Liver (tissue), 9 donors: Measurements from ENCODE around the gene ZCWPW1. TPM values are rescaled to one million over a fixed set of nuclear protein-coding genes. Genes with fewer than 3 reads are reported as not detected.

Source experiments
- DNase-seq: peaks from one replicate; pipeline ENCODE4 v3.0.0-alpha.2; 2017; ENCODE audit warnings: low spot score
- H3K27ac ChIP-seq, 2 donors: one replicate each; pipeline ENCODE4 v1.7.0; 2013; ENCODE audit warnings: inconsistent platforms in 2 of 2, low read length in 2 of 2, control low read depth in 1 of 2, low read depth in 1 of 2, mild to moderate bottlenecking in 1 of 2
- H3K27me3 ChIP-seq, 4 donors: one replicate each; pipeline versions ENCODE4 v1.6.1 to v1.7.0; 2013; ENCODE audit warnings: low read length in 3 of 4, inconsistent platforms in 1 of 4, mild to moderate bottlenecking in 1 of 4, moderate library complexity in 1 of 4; ENCODE audit not compliant: control insufficient read depth in 4 of 4, insufficient read depth in 4 of 4
- H3K36me3 ChIP-seq, 4 donors: one replicate each; pipeline versions ENCODE4 v1.6.1 to v1.7.0; 2013; ENCODE audit warnings: low read length in 3 of 4, mild to moderate bottlenecking in 3 of 4, low read depth in 1 of 4, moderate library complexity in 1 of 4; ENCODE audit not compliant: control insufficient read depth in 4 of 4, insufficient read depth in 3 of 4
- H3K4me1 ChIP-seq, 4 donors: one replicate each; pipeline versions ENCODE4 v1.6.1 to v1.7.0; 2013; ENCODE audit warnings: low read length in 3 of 4, mild to moderate bottlenecking in 3 of 4, moderate library complexity in 1 of 4; ENCODE audit not compliant: control insufficient read depth in 4 of 4, insufficient read depth in 4 of 4
- H3K4me3 ChIP-seq, 3 donors: one replicate each; pipeline versions ENCODE4 v1.6.1 to v1.7.0; 2013; ENCODE audit warnings: low read length in 3 of 3, control low read depth in 1 of 3, low read depth in 1 of 3, mild to moderate bottlenecking in 1 of 3
- H3K9ac ChIP-seq, 2 donors: one replicate each; pipeline ENCODE4 v1.7.0; 2013; ENCODE audit warnings: low read length in 2 of 2, mild to moderate bottlenecking in 2 of 2, moderate library complexity in 2 of 2, control low read depth in 1 of 2, low read depth in 1 of 2
- H3K9me3 ChIP-seq, 4 donors: one replicate each; pipeline versions ENCODE4 v1.6.1 to v1.7.0; 2013; ENCODE audit warnings: low read length in 3 of 4; ENCODE audit not compliant: control insufficient read depth in 4 of 4
- EGR1 ChIP-seq, 2 donors: IDR thresholded peaks; 2 replicates each; pipeline ENCODE4 v1.6.1; 2016 to 2018; ENCODE audit warnings: antibody characterized with exemption in 2 of 2, low read depth in 2 of 2
- FOXA1 ChIP-seq: IDR thresholded peaks from 2 replicates; pipeline ENCODE4 v1.6.1; 2016; ENCODE audit warnings: antibody characterized with exemption
- FOXA2 ChIP-seq: IDR thresholded peaks from 2 replicates; pipeline ENCODE4 v1.6.1; 2016; ENCODE audit warnings: antibody characterized with exemption
- GABPA ChIP-seq, 2 donors: IDR thresholded peaks in 1 of 2; conservative IDR thresholded peaks in 1 of 2; 2 replicates each; pipeline ENCODE4 v1.6.1; 2016; ENCODE audit warnings: antibody characterized with exemption in 2 of 2, mild to moderate bottlenecking in 1 of 2, moderate library complexity in 1 of 2
- HNF4A ChIP-seq, 2 donors: conservative IDR thresholded peaks; 2 replicates each; pipeline ENCODE4 v1.6.1; 2016; ENCODE audit warnings: antibody characterized with exemption in 2 of 2, mild to moderate bottlenecking in 2 of 2
- HNF4G ChIP-seq: IDR thresholded peaks from 2 replicates; pipeline ENCODE4 v1.6.1; 2016; ENCODE audit warnings: antibody characterized with exemption
- JUND ChIP-seq, 2 donors: IDR thresholded peaks; 2 replicates each; pipeline ENCODE4 v1.6.1; 2016; ENCODE audit warnings: antibody characterized with exemption in 2 of 2
- NR2F2 ChIP-seq: IDR thresholded peaks from 2 replicates; pipeline ENCODE4 v1.6.1; 2016; ENCODE audit warnings: antibody characterized with exemption
- RAD21 ChIP-seq, 2 donors: IDR thresholded peaks; 2 replicates each; pipeline ENCODE4 v1.6.1; 2016; ENCODE audit warnings: antibody characterized with exemption in 2 of 2, mild to moderate bottlenecking in 2 of 2
- REST ChIP-seq: IDR thresholded peaks from 2 replicates; pipeline ENCODE4 v1.6.1; 2016; ENCODE audit warnings: antibody characterized with exemption, mild to moderate bottlenecking
- RXRA ChIP-seq, 2 donors: IDR thresholded peaks; 2 replicates each; pipeline ENCODE4 v1.6.1; 2017 to 2018; ENCODE audit warnings: antibody characterized with exemption in 2 of 2, mild to moderate bottlenecking in 1 of 2
- SP1 ChIP-seq: IDR thresholded peaks from 2 replicates; pipeline ENCODE4 v1.6.1; 2018; ENCODE audit warnings: antibody characterized with exemption, mild to moderate bottlenecking
- TAF1 ChIP-seq: conservative IDR thresholded peaks from 2 replicates; pipeline ENCODE4 v1.6.1; 2016; ENCODE audit warnings: antibody characterized with exemption, mild to moderate bottlenecking
- YY1 ChIP-seq: IDR thresholded peaks from 2 replicates; pipeline ENCODE4 v1.6.1; 2016; ENCODE audit warnings: antibody characterized with exemption, mild to moderate bottlenecking
- ZBTB33 ChIP-seq: IDR thresholded peaks from 2 replicates; pipeline ENCODE4 v1.6.1; 2016; ENCODE audit warnings: antibody characterized with exemption
- WGBS: extraction: QIAGEN DNeasy Blood & Tissue Kit; methylation state at CpG from one replicate; pipeline ENCODE4 v1.1.7; 2013; 5-methylcytosine and 5-hydroxymethylcytosine counted together
- polyA plus RNA-seq, 2 donors: library from polyadenylated mRNA; stranded (reverse) in 1 of 2; unstranded in 1 of 2; fragments of 200-250 nt in 1 of 2; fragments of >200 nt in 1 of 2; fragmentation: Nextera tagmentation in 1 of 2; extraction: Ambion mirVana in 1 of 2; gene quantifications; one replicate each; pipeline versions ENCODE4 v1.2.1 to v1.2.3, GENCODE V29; 2013 to 2015
- total RNA-seq, 2 donors: library from RNA; depleted of rRNA; stranded (reverse); fragments of >200 nt; gene quantifications; one replicate each; pipeline ENCODE4 v1.2.3, GENCODE V29; 2014
- TF ChIP-seq, protein P1 (sequence below): IDR thresholded peaks from 2 replicates; pipeline ENCODE4 v1.6.1; 2016; ENCODE audit warnings: antibody characterized with exemption
- TF ChIP-seq, protein P2 (sequence below): IDR thresholded peaks from 2 replicates; pipeline ENCODE4 v1.6.1; 2016; ENCODE audit warnings: antibody characterized with exemption
- TF ChIP-seq, protein P3 (sequence below): fragments of 150-350 bp; IDR thresholded peaks from 2 replicates; pipeline ENCODE4 v1.5.1; 2017; ENCODE audit warnings: improper control_type of control experiment, low read depth, low read length; ENCODE audit not compliant: missing input control
- donor health status: healthy.
- donor health status: healthy.
- donor health status: healthy.
- donor health status: healthy.
- donor health status: healthy.

ZCWPW1 gene, protein sequence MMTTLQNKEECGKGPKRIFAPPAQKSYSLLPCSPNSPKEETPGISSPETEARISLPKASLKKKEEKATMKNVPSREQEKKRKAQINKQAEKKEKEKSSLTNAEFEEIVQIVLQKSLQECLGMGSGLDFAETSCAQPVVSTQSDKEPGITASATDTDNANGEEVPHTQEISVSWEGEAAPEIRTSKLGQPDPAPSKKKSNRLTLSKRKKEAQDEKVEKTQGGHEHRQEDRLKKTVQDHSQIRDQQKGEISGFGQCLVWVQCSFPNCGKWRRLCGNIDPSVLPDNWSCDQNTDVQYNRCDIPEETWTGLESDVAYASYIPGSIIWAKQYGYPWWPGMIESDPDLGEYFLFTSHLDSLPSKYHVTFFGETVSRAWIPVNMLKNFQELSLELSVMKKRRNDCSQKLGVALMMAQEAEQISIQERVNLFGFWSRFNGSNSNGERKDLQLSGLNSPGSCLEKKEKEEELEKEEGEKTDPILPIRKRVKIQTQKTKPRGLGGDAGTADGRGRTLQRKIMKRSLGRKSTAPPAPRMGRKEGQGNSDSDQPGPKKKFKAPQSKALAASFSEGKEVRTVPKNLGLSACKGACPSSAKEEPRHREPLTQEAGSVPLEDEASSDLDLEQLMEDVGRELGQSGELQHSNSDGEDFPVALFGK
- total RNA-seq (1 to 10 TPM; 1.4 to 2.3 TPM), polyA plus RNA-seq (1 to 10 TPM; 3.3 TPM)

- Histone ChIP-seq H3K4me1 (peaks cover 12 to 27% (median 18%) of the 10 kb centered on the region in 4 donors), H3K27ac (peak within 1 kb of the TSS; percentile 100), H3K36me3 (peaks cover 4 to 5% (median 5%) of the 10 kb centered on the region in 4 donors), H3K27me3 (no peaks in the 10 kb centered on the region), H3K9ac (peak within 1 kb of the TSS; percentile 93 to 99), H3K9me3 (no peaks in the 10 kb centered on the region), H3K4me3 (peak within 1 kb of the TSS; percentile 74 to 90 (median 87))
- WGBS = under 1% methylated on average over 66 of the region's 66 CpGs
- DNase-seq = peak; percentile 93
- TF ChIP-seq YY1 (peak; percentile 98), GABPA (IDR thresholded peaks at IDR 0.05 in 1 of 2, conservative IDR thresholded peaks at IDR 0.05 in 1 of 2) (peak; percentile 30 to 80), ZBTB33 (no peak), NR2F2 (no peak), FOXA2 (peak; percentile 7), JUND (IDR thresholded peaks at IDR 0.05) (no peak), REST (peak; percentile 94), RAD21 (IDR thresholded peaks at IDR 0.05) (peak in 1 of 2 donors; percentile 12), SP1 (peak; percentile 84), HNF4G (no peak), RXRA (IDR thresholded peaks at IDR 0.05) (peak in 1 of 2 donors; percentile 11), HNF4A (conservative IDR thresholded peaks at IDR 0.05) (peak in 1 of 2 donors; percentile 23), EGR1 (IDR thresholded peaks at IDR 0.05; ENCODE audit: low read depth in 2 of 2) (peak; percentile 87 to 92), TAF1 (peak; percentile 96), FOXA1 (no peak)
- TF ChIP-seq, protein P1, sequence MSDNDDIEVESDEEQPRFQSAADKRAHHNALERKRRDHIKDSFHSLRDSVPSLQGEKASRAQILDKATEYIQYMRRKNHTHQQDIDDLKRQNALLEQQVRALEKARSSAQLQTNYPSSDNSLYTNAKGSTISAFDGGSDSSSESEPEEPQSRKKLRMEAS = peak; percentile 100
- TF ChIP-seq, protein P2, sequence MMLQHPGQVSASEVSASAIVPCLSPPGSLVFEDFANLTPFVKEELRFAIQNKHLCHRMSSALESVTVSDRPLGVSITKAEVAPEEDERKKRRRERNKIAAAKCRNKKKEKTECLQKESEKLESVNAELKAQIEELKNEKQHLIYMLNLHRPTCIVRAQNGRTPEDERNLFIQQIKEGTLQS = no peak
- TF ChIP-seq, protein P3, sequence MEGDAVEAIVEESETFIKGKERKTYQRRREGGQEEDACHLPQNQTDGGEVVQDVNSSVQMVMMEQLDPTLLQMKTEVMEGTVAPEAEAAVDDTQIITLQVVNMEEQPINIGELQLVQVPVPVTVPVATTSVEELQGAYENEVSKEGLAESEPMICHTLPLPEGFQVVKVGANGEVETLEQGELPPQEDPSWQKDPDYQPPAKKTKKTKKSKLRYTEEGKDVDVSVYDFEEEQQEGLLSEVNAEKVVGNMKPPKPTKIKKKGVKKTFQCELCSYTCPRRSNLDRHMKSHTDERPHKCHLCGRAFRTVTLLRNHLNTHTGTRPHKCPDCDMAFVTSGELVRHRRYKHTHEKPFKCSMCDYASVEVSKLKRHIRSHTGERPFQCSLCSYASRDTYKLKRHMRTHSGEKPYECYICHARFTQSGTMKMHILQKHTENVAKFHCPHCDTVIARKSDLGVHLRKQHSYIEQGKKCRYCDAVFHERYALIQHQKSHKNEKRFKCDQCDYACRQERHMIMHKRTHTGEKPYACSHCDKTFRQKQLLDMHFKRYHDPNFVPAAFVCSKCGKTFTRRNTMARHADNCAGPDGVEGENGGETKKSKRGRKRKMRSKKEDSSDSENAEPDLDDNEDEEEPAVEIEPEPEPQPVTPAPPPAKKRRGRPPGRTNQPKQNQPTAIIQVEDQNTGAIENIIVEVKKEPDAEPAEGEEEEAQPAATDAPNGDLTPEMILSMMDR = no peak
These were observed at the start of gene ZCWPW1 for GRCh38 chr7:100428199-100428966. TSS of gene ZCWPW1 (minus strand) at chr7:100428703. CDS start at chr7:100420649, 8,054 bp downstream.
